Aorta (tissue), 5 donors: ENCODE measurements around the gene KRT74. TPM values are rescaled to one million over a fixed set of nuclear protein-coding genes. Genes with fewer than 3 reads are reported as not detected.

Source experiments
- ATAC-seq: fragments of 200-7000 bp; cut with Tn5 transposase; one replicate; pipeline ENCODE4 v1.9.1; 2022; ENCODE audit warnings: moderate library complexity; ENCODE audit not compliant: low FRiP score
- DNase-seq, 2 donors: peaks; one replicate each; pipeline ENCODE4 v3.0.0-alpha.2; 2020
- H3K27ac ChIP-seq, 2 donors: one replicate each; pipeline ENCODE4 v1.5.1; 2013; ENCODE audit warnings: low read length in 2 of 2, mild to moderate bottlenecking in 2 of 2, moderate library complexity in 2 of 2, control low read depth in 1 of 2, inconsistent platforms in 1 of 2, low read depth in 1 of 2
- H3K27me3 ChIP-seq, 2 donors: one replicate each; pipeline ENCODE4 v1.6.1; 2013; ENCODE audit warnings: control low read depth in 1 of 2, low read length in 1 of 2, mild to moderate bottlenecking in 1 of 2, moderate library complexity in 1 of 2; ENCODE audit not compliant: insufficient read depth in 2 of 2, control insufficient read depth in 1 of 2
- H3K36me3 ChIP-seq, 2 donors: one replicate each; pipeline ENCODE4 v1.6.1; 2013; ENCODE audit warnings: control low read depth in 1 of 2, low read length in 1 of 2, mild to moderate bottlenecking in 1 of 2; ENCODE audit not compliant: insufficient read depth in 2 of 2, control insufficient read depth in 1 of 2
- H3K4me1 ChIP-seq, 2 donors: one replicate each; pipeline ENCODE4 v1.6.1; 2013; ENCODE audit warnings: low read length in 2 of 2, control low read depth in 1 of 2, mild to moderate bottlenecking in 1 of 2, moderate library complexity in 1 of 2; ENCODE audit not compliant: insufficient read depth in 2 of 2, control insufficient read depth in 1 of 2
- H3K4me3 ChIP-seq, 2 donors: one replicate each; pipeline ENCODE4 v1.5.1; 2013; ENCODE audit warnings: low read length in 2 of 2, control low read depth in 1 of 2, mild to moderate bottlenecking in 1 of 2
- H3K9me3 ChIP-seq: one replicate; pipeline ENCODE4 v1.6.1; 2013; ENCODE audit warnings: mild to moderate bottlenecking, low read length; ENCODE audit not compliant: control insufficient read depth
- WGBS, 2 donors: extraction: QIAGEN DNeasy Blood & Tissue Kit; methylation state at CpG; one replicate each; pipeline ENCODE4 v1.1.7; 2013; 5-methylcytosine and 5-hydroxymethylcytosine counted together
- intact Hi-C, 2 donors: fragments of 100-400 bp; cut with DNase I; formaldehyde crosslinking; loops; one replicate each; pipeline versions ENCODE4 v1.14.2 to v1.15.0; 2022
- polyA plus RNA-seq, 2 donors: library from polyadenylated mRNA; stranded (reverse); fragments of 200-250 nt; gene quantifications; one replicate each; pipeline ENCODE4 v1.2.3, GENCODE V29; 2013
- total RNA-seq, 2 donors: library from RNA; stranded (reverse); fragmentation: NEBNext Ultra II Directional; extraction: Animal tissue kit (Norgen Biotek cat#: 25700); gene quantifications; one replicate each; pipeline ENCODE4 v1.2.1, GENCODE V29; 2021
- donor health status: healthy with polysubstance abuse.
- donor health status: Bipolar disorder and iron deficiency.
- donor health status: DM: no; HTN: no; CAD: no.
- donor health status: DM: no; HTN: no; CAD: no.
- donor health status: DM: yes; HTN: yes; CAD: no.

KRT74 gene
- total and polyA plus RNA-seq, 4 donors: not detected

DNA sequence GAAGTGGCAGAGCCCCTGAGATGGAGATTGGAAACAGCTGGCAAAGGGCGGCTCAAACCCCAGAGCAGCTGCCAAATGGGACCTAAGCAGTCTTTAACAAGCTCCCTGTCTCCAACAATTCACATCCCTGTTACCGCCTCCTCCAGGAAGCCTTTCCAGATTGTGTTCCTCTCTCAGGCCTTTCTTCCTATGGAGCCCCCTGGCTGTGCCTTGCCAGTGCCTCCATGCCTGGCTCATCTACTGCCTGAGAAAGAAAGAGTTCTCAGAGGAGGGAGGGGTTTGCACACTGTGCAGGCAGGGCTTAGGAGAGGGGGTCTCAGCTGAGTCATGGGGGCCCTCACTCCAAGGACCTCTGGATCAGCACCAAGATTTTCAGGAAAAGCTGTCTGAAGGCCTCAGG lies 8.8 kb upstream of the KRT74 start:
- Histone ChIP-seq H3K27me3 (no peaks in the 10 kb centered on the region), H3K4me1 (no peaks in the 10 kb centered on the region), H3K36me3 (no peaks in the 10 kb centered on the region), H3K4me3 (no peak overlapping the region), H3K27ac (no peak overlapping the region), H3K9me3 (no peaks in the 10 kb centered on the region)
- ATAC-seq (no peak), DNase-seq (no peak)
- 68 to 70% methylated on average over 2 of the region's 2 CpGs for WGBS, 2 donors
- intact Hi-C loops: loop anchor here (2.0 to 10.0 kb wide), 3 partner anchors 295 to 392 kb away; no protein-coding TSS in a partner anchor

DNA sequence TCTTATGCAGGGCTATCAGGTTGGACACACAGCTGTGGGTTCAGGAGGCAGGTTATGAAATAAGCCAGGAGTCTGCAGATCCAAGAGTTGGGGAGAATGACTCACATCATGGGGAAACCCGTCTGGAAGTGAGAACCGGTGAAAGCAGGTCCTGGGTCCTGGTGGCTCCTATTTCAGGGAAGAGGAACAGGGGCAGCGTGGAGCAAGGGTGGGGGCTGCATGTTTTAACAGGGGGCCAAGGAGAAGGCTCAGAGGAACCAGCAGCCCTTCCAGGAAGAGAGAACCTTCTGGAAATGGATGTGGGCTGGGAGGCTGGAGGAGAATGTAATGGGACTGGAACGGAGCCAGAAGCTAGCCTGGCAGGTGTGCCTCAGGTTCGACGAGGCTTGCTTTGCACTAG lies 7.8 kb upstream of the KRT74 start:
- Histone ChIP-seq H3K9me3 (no peaks in the 10 kb centered on the region), H3K27ac (no peak overlapping the region), H3K4me1 (no peaks in the 10 kb centered on the region), H3K27me3 (no peaks in the 10 kb centered on the region), H3K4me3 (no peak overlapping the region), H3K36me3 (no peaks in the 10 kb centered on the region)
- 62 to 64% methylated on average over 6 of the region's 6 CpGs for WGBS, 2 donors
- intact Hi-C loops: loop anchor here (5.0 to 10.0 kb wide), 2 partner anchors 296 to 393 kb away; no protein-coding TSS in a partner anchor
- DNase-seq (no peak), ATAC-seq (no peak)

DNA sequence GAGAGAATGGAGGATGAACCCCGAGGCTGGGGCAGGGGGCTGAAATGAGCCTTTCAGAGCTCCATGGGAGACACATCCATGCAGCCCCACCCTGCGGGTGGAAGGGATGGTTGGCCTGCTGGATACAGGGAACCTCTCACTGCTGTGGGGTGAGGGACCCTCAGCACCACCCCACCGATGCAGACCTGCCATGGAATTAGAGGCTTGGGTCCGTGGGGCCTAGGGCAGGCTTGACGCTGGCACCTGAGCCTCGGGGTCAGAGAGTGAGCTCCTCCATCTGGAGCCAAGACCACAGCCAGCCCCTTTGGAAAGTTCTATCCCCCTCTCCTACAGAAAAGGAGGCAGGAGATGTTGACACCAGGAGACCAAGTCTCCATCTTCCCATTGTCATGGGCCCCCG lies 7.4 kb upstream of the KRT74 start:
- DNase-seq (no peak), ATAC-seq (no peak)
- no peak overlapping the region for H3K4me3 ChIP-seq
- H3K36me3 ChIP-seq: no peaks in the 10 kb centered on the region
- intact Hi-C loops: loop anchor here (5.0 to 10.0 kb wide), 2 partner anchors 296 to 394 kb away; no protein-coding TSS in a partner anchor
- H3K27ac ChIP-seq: no peak overlapping the region
- no peaks in the 10 kb centered on the region for H3K27me3 ChIP-seq
- H3K4me1 ChIP-seq: no peaks in the 10 kb centered on the region
- no peaks in the 10 kb centered on the region for H3K9me3 ChIP-seq
- WGBS, 2 donors: 88 to 93% methylated on average over 7 of the region's 7 CpGs

DNA sequence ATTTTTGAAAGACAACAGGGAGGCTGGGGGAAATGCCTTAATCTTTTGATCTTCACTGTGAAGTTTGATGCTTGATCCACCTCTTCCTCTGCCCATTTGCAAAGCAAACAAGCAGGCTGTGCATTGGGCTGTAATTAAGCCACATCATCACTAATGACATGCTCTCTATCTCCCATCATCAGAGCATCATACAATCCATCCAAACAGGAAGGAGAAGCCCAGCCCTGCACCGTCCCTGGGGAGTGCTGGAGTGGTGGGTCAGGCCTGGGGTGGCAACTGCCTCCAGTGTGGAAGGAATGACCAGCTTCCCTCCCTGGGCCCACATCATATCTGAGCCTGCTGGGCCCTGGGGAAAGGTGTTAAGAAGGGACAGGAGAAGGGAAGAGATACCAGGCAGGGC lies 6.9 kb upstream of the KRT74 start:
- Histone ChIP-seq H3K36me3 (no peaks in the 10 kb centered on the region), H3K27me3 (no peaks in the 10 kb centered on the region), H3K9me3 (no peaks in the 10 kb centered on the region), H3K27ac (no peak overlapping the region), H3K4me3 (no peak overlapping the region), H3K4me1 (no peaks in the 10 kb centered on the region)
- 90 to 92% methylated on average over 1 of the region's 1 CpG for WGBS, 2 donors
- intact Hi-C loops: loop anchor here (5.0 to 10.0 kb wide), 2 partner anchors 297 to 394 kb away; no protein-coding TSS in a partner anchor
- no peak for DNase-seq
- ATAC-seq: no peak

DNA sequence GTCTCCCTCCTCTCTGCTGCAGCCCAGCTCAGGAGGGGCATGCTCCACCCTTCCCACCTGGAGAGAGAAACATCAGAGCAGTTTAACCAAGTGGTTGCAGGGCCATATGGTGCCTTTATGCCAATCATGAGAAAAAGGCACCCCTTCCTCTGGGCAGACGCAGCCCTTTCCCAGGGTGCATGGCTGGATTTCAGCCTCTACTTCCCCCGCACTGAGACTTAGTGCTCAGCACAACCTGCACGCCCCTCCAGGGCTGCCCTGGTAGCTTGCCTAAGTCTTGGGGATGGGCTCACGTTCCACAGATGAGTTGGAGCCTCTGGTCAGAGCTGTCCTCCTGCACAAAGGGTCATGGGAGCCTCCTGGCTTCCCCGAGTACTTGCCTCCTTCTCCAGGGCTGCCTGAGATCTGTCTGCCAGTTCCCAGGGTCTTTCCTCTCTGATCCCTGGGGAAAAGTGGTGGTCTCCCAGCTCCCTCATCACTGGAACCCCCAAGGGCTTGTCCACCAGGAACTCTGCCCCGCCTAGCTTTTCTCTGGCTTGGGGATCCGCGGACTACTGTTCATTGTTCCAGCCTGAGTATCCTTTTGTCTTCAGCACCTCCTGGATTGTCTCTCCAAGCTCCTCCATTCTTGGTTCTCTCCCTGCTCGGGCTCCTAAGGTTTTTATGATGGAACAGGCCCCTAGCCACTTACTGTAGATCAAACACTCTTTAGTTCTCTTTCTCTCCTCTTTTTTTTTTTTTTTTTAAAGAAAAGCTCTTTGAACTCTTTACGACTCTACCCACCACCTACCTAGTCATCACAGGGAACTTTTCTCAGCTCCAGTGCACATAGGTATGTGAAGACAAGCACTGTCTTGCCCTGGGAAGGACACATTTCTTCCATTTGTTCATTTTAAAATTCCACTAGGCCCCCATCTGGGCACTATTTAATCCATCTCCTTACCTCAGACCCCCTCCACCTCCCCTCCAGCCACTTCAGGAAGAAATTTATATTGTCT lies 6.1 kb upstream of the KRT74 start:
- DNase-seq (no peak), ATAC-seq (no peak)
- intact Hi-C loops: loop anchor here (5.0 to 10.0 kb wide), 2 partner anchors 298 to 395 kb away; no protein-coding TSS in a partner anchor
- no peaks in the 10 kb centered on the region for H3K36me3 ChIP-seq
- H3K4me3 ChIP-seq: no peak overlapping the region
- H3K27ac ChIP-seq: no peak overlapping the region
- no peaks in the 10 kb centered on the region for H3K4me1 ChIP-seq
- no peaks in the 10 kb centered on the region for H3K27me3 ChIP-seq
- H3K9me3 ChIP-seq: no peaks in the 10 kb centered on the region
- WGBS, 2 donors: 76 to 78% methylated on average over 10 of the region's 10 CpGs

DNA sequence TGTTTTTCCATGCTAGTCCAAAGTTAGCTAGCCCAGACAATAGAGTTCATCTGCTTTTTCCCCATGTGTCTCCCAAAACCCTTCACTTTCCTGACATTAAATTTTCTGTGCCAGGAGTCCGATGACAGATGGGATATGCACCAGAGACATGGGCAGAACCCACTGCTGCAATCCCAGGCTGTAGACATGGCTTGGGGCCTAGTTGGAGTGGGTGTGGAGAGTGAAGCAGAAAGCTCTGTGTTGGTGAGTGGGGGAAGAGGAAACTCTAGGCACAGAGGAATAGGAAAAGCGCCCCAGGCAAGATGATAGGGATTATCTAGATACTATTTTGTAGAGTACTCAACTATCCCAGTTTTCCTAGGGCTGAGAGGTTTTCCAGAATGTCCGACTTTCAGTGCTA lies 4.8 kb upstream of the KRT74 start:
- Histone ChIP-seq H3K27ac (no peak overlapping the region), H3K36me3 (no peaks in the 10 kb centered on the region), H3K4me1 (no peaks in the 10 kb centered on the region), H3K9me3 (no peaks in the 10 kb centered on the region), H3K4me3 (no peak overlapping the region), H3K27me3 (no peaks in the 10 kb centered on the region)
- no peak for DNase-seq
- no peak for ATAC-seq
- intact Hi-C loops: no loop called here
- 88 to 90% methylated on average over 3 of the region's 3 CpGs for WGBS, 2 donors

DNA sequence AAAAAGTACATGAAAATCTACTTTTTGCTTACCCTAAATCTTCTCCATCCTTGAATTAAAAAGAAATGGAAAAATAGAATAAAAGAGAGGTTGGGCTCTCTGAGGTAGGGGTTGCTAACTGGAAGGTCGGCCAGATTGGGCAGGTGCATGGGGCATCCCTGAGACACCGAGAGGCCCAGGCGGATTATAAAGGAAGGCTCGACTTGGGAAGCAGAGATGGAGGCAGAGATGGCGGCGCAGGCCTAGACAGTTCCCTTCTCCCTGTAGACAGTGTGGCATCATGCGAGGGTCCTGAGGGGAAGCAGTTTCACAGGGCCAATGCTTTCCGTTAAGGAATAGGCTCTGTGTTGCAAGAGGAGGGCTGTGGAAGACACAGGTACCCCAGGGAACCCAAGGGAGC lies 3.7 kb upstream of the KRT74 start:
- intact Hi-C loops: no loop called here
- WGBS, 2 donors: 90 to 96% methylated on average over 8 of the region's 8 CpGs

DNA sequence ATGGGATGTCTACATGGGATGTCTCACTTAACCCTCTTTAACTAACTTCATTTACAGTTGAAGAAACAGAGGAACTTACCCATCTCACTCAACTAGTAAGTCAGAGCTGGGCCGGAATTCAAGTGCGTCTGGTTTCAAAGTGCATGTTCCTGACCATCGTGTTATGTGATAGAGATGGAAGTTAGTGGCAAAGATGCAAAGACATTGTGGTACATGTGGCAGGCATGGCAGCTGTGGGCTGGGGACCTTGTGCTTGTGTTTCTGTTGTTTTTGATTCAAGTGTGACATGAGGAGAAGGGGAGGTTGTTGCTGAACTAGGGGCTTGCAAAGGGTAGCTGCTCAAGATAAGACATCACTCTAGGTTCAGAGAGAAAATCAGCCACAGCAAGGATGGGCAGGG lies 2.3 kb upstream of the KRT74 start:
- DNase-seq: no peak
- 71 to 92% methylated on average over 3 of the region's 3 CpGs for WGBS, 2 donors
- Histone ChIP-seq H3K27ac (no peak overlapping the region), H3K9me3 (no peaks in the 10 kb centered on the region), H3K27me3 (no peaks in the 10 kb centered on the region), H3K4me3 (no peak overlapping the region), H3K4me1 (no peaks in the 10 kb centered on the region), H3K36me3 (no peaks in the 10 kb centered on the region)
- no peak for ATAC-seq
- intact Hi-C loops: no loop called here

More for the DNA sequence above, 3.7 kb upstream of the KRT74 start:
- H3K27ac ChIP-seq: no peak overlapping the region
- ATAC-seq (no peak), DNase-seq (no peak)
- H3K9me3 ChIP-seq: no peaks in the 10 kb centered on the region
- no peaks in the 10 kb centered on the region for H3K36me3 ChIP-seq
- no peaks in the 10 kb centered on the region for H3K4me1 ChIP-seq
- H3K27me3 ChIP-seq: no peaks in the 10 kb centered on the region
- no peak overlapping the region for H3K4me3 ChIP-seq

DNA sequence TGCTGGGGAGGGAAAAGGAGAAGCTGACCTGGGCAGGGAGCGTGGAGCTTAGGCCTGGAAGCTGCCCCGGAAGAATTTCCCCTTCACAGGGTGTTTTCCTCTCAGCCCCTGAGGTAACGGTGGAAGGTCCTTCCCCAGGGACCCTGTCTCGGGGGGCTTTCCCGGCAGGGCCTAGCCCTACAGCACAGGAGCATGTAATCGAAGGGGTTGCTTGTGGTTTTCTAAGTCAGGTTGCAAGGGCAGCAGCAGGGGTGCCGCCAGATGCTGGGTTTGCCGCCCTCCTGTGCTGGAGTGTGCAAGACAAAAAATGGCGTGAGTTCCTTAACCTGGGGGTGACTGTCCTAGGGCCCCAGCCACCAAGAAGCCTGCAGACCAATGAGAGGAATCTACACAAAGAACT lies 1.6 kb upstream of the KRT74 start:
- no peak overlapping the region for H3K27ac ChIP-seq
- H3K36me3 ChIP-seq: no peaks in the 10 kb centered on the region
- ATAC-seq (no peak), DNase-seq (no peak)
- WGBS, 2 donors: 92 to 94% methylated on average over 9 of the region's 9 CpGs
- H3K27me3 ChIP-seq: no peaks in the 10 kb centered on the region
- intact Hi-C loops: no loop called here
- H3K4me3 ChIP-seq: no peak overlapping the region
- H3K4me1 ChIP-seq: no peaks in the 10 kb centered on the region
- no peaks in the 10 kb centered on the region for H3K9me3 ChIP-seq
